AG08395 (cell line): ENCODE data around the gene HOXC6.

ENCODE experiments used
- DNase-seq: peaks from one replicate; pipeline ENCODE4 v3.0.0; 2012; ENCODE audit warnings: mixed read lengths, low spot score

HOXC6 gene

DNA sequence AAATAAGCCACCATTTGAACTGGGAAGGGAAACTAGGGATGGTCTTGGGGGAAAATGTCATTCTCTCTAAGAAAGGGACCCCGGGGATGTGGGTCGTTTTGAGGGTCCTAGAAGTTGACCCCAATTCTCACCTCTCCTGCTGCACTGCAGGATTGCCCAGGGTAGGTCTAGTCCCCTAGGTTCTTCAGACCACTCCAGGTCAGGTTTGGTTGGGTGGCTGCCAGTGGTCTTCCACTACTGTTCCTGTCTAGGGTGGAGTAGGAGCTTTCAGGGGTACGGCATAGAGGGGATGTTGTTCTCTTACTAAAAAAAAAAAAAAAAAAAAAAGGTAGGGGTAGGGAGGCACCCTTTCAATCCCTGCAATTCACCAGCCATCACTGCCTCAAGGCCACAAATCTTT, 12.2 kb upstream of the HOXC6 start:
- no peak for DNase-seq

DNA sequence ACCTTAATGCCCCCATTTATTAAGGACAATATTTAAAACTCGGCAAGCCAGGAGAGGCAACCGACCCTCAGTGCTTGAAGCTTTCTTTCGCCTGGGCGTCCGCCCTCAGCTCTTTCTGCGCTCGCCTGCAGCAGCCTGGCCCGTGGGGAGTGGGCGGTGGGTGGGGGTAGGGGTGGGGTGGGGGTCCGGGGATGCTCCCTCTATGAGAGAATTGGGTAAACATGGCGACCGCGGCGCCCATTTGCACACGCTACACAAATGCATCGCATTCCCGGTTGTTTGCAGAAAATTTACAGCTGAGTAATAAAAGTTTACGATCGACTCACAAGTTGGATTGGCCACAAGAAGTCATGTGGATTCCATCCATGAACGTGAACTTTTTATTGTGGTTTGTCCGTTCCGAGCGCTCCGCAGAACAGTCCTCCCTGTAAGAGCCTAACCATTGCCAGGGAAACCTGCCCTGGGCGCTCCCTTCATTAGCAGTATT, 11.7 kb upstream of the HOXC6 start:
- peak; percentile 73 for DNase-seq

DNA sequence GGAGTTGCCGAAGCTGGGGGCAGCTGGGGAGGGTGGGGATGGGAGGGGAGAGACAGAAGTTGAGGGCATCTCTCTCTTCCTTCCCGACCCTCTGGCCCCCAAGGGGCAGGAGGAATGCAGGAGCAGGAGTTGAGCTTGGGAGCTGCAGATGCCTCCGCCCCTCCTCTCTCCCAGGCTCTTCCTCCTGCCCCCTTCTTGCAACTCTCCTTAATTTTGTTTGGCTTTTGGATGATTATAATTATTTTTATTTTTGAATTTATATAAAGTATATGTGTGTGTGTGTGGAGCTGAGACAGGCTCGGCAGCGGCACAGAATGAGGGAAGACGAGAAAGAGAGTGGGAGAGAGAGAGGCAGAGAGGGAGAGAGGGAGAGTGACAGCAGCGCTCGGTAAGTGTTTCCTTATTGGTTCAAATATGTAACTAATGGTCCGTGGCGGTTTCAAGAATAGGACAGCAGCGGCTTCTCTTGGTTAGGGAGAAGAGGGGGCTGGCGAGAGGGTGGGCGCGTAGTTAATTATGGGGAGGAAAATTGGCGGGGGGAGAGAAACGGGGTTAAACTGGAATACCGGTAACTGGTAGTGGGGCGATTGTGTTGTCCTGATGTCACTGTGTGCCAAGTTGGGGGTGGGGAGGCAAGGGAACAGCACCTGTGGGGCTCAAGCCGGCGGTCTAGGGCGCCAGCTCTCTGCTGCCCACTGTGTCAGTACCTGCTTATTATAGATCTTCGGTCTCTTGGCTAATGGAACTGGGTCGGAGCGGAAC, 11.0 kb upstream of the HOXC6 start:
- no peak for DNase-seq

DNA sequence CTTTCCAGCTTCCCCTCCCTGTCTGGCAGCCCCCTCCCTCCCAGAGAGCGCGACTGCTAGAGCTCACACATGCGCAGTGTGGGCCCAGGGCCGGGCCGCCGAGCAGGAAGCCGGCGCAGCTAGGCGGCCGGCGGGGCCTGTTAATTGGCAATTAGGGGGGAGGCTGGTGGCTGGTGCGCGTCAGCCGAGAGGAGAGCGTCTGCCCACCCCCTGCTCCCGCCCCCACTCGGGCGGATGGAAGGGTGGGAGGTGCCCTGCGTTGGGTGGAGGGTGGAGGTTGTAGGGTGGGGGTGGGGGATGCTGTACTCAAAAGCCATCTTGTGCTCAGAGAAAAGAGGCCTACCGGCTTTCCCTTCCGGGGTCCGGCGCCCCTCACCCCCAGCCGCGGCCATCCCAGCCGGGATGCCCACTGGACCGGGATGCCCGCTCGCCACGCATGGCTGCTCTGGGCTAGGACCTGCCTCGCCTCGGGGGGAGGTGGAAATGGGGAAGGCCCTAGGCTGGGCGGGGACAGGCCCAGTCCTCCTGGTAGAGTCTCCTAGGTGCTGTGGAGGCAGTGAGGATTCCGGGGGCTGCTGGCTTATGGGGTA, 10.3 kb upstream of the HOXC6 start:
- peak; percentile 97 for DNase-seq

DNA sequence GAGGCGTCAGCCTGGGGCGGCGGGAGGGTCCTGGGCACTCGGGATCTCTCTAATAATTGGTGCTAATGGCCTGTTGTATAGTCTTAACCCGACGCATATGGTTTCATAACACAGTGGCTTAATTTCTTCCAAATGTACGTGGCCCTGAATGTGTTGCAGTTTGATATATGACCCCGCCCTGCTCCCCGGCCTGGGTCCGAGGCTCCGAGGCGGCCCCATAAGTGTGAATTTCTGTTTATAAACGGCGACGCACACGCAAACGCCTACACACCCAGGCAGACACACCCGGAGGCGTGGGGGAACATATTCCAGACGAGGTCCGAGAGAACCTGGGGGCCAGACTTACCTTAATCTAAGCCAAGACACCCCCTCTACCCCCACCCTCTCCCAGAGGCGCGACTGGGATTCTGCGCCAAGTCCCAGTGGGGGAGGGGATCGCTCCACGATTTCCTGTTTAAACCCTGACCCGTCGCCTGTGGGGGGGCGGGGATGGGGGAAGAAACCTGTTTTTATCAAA, 9.7 kb upstream of the HOXC6 start:
- DNase-seq: peak; percentile 54

DNA sequence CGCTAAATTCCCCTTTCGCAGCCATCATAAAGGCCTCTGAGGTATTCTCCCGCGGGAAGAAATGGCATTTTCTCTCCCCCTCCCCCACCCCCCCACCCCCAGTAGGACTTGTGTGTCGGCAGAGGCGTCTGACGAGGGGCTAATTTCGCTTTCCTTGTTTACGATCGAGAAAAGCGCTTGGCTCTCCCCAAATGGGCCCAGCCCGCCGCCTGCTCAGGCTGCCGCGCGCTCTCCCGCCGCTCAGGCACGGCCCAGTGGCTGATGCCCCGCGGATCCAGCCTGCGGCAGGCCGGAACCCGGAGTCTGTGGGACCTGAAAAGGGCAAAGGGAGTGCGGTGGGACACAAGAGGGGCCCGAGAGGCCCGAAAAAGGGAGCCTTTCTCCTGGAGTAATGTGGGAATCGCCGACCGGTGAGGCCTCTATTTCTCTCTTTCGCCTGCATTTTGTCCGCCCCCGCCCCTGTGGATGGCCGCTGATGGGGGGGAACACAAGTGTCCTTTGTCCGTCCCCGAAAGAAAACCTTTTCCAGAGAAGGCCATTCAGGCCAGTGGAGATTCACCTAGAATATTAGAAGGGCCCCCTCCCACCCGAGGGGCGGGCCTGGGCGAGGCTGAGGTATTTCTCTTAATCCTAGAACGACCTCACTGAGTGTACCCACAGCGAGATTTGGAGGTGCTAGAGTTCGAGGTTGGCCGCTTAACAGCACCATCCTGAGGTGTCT, 9.0 kb upstream of the HOXC6 start:
- no peak for DNase-seq

DNA sequence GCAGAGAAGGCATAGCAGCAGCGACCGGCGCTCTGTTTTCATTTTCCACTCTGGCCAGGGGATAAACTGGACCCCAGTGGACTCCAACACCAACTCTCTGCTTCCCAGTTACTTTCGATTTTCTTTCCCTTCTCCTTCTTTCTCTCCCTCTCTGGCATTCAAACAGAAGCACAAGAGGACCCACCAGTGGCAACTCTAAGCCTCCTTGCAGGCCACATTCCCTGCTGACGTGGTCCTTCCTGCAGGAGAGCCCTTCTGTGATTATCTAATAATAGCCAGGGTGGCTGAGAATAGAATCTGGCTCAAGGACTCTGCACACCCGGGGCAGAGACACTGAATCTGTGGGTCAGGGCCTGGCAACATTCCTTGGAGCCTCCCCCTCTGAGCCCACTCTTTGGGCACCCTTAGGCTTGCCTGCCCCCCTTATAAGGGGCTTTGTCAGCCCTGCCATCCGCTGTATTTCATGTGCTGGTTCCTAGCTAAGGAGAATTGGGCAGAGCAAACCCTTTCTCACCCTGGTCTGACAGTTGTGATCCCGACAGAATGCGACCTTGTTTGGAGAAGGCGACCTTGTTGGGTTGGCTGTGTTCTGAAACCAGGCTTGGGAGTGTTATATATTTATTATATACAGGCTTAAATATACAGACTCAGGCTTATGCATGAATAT, 8.2 kb upstream of the HOXC6 start:
- DNase-seq: no peak

DNA sequence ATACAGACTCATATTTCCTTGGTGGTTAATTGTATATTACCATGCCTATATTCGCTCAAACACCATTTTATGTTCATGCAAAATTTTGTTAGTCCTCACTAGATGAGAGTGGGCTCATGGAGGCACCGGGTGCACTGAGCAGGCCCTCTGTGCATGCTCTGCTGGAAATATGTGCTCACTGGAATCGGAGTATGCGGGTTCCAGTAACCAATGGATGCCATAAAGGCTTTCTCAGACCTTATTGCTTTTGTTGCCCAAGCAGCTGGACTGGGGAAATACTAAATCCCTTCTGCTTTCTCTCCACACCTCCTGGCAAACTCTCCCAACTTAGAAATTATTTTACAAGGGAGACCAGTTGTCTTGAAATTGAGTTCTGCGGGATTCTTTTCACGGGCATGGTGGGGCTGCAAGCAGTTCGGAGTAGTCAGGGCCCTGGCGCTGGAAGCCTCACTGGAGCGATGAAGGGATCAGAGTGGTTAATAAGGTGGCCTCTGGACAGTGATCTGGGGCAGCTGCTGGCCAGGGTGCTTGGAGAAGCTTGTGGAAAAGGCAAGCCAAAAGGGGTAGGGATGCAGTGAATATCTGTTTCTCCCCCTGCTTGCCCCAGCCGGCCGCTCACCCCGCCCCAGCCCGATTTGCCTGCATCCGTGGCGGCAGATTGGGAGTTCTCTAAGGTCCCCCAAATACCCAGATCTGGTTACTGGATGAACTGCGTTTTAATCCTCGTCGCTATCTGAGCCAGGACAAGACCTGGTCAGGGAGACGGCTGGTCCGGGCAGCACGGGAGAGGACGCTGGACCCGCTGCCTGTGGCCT, 7.4 kb upstream of the HOXC6 start:
- DNase-seq: no peak

DNA sequence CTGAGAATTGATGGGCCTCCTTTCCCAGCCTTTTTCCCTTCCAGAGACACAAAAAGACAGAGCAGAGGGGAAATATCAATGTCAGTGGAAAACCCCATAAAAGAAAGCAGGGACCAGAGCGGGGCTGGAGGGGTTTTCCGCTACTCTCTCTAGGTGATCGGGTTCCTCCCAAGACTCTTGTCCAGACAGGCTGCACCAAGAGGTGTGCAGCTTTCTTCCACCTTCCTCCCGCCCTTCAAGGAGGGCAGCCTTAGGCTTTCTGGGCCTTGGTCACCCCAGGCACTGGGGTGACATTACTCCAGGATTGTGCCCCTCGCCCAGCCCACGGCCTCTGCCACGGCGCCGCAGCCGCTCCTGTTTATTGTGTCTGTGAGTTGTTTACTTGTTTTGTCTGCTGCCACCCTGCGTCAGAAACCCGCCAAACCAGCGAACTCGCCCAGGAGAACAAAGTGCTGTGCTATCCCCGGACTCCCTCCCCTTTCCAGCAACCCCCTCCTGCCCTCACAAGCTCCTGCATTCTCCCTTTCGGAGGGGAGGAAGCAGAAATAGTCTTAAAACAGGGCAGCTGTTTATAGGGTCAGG, 6.7 kb upstream of the HOXC6 start:
- no peak for DNase-seq

DNA sequence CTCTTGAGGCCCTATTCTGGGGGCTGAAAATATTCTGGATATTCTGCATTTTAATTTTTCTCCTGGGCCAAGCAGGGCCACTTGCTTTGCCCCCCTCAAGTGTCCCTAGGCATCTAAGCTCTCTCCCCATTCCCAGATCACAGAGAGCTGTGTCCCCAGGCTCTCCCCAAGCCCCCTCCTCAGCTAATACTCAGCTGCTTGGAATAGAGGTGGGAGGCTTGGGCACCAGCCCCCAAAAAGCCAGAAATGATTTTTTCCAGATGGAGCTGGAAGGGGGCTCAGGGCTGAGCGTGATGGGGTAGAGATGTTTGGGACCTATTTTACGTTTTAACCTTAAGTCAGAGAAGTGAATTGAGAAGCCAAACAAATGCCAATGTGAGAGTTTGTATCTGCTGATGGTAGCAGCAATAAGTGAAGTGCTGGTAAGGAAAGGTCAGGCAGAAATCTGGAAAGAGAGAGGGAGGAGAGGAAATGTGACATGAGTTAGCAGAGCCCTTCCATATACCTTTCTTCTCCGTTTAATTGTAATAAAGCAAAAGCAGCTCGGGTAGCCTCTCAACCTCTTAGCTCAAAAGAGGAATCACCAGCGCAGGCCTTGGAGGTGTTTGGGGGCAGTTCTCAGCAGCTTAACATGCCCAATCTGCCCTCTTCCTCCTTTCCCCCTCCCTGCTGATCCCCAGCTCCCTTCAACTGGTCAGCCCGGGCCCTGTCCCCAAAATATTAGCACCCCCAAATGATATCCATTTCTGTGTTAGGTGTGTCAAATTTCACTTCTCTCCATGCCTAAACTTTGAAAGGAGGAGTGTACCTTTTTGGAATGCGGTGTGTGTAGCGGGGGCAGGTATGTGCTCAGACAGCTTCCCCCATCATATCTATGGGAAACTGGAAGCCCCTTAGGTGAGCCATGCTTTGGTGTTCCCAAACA, 5.0 kb upstream of the HOXC6 start:
- DNase-seq: no peak

DNA sequence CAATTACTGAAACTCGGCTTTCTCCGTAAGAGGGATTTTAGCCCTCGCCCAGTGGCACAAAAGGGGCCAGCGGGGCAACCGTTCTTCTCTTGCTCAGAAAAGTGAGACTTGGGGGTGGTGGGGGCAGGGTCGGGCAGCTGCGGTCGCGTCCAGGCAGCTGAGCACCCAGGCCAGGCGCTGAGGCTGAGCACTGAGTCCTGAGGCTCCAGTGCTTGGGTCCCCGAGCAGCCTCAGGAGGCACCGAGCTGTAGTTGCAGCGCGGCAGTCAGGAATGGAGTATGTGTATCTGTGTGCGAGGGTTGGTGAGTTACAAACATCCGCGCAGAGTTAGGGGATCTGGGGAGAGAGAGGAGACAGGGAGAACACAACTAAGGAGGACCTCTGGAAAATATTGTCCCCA, 4.1 kb upstream of the HOXC6 start:
- DNase-seq: no peak

DNA sequence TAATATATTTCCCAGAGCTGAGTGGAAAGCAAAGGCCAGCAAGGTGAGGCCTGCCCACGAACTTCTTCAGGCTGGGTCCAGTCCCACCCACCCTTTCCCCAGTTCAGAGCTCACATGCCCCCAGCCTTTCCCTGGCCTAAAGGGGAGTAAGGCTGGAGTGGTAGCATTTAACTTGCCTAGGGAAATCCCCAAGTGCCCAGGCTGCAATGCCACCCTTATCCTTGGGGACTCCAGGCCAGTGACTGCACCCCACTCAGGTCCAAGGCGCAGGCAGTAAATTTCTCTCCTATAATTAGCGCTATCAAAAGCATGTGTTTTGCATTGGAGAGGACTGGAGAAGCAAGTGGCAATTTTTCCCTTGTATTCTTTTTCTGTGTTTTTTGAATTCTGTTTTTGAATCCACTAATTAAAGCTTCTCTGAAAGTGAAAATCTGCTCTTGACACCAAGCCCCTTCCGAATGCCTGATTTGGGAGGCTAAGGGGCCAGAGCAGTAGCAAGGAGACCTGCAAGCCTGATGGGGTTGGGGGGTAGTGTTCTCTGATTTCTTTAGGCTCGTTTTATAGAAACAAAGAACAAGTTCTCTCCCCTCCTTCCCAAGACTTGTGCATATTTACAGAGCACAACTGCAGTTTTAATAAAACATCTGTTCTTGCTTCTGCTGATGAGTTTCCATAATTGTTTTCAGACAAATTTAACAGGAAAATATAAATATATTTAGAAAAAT, 3.5 kb upstream of the HOXC6 start:
- no peak for DNase-seq

DNA sequence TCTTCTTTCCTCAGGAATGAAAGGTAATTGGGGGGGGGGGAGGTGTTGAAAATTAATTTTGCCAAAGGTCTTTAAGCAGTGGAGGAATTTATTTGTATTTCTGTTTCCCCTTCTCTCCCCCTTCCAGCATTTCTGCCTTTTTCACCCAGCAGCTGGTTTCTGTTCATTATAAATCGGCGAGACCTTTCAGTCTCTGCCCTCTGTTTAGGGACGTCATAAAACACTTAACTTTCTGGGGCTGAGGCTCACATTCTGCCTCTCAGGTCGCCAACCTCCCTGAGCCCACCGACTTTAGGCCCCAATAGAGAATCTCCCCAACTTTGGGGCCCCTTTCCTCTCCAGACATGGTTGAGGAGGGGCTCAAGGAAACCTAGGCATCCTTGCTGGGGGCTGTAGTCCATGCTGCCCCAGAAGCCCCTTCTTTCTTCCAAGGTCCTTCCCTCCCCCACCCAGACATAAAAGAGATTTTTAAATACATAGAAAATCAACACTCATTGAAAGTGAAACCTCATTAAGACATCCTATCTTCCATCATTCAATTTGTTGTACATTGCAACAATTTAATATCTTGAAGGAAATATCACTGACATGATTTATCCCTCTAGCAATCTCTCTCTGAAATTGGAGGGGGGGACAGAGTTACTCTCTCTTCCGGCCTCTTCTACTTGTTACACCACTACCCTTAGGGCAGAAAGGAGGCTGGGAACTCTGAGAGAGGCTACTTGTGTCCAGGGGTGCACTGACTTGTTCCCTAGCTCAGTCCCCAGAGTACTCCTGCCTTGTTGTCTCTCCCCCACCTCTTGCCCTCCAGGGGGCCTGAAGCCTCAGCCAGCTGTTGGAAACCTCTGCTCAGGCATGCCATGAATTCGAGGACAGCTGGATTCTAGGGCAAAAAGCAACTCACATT, 2.5 kb upstream of the HOXC6 start:
- no peak for DNase-seq

DNA sequence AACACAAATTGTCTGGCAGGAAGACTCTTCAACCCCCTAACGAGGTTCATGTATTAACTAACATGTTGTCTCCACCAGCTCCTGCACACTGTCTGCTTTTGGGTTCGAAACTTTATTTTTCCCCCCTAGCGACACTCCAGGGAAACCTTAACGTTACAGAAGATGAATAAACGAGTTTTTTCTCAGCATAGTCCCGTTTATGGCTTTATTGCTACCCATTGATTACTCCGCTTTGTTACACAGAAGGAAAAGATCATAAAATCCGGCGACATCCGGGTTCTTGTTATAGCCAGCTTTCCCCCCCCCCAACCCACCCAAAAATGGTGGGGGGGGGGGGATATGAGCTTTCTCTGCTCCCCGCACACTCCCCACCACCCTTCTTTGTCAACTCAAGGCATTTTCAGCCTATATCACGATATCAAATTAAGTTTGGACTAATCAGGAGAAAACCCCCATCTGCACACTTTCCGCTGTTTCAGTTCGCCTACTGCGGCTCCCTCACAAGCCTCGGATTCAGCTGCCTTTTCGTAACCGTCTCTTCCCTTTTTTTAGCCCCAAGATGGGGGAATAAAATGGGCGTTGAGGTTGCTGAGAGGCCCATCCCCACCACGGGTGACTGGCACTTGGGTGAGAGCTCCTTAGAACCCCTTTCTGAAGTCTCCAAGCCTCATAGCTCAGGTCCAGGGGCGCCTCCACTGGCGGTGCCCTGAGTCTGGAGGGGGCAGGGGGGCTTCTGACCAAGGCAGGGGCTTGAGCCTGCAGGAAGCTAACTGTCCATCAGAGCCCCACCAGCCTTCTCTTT, 1.4 kb upstream of the HOXC6 start:
- no peak for DNase-seq

DNA sequence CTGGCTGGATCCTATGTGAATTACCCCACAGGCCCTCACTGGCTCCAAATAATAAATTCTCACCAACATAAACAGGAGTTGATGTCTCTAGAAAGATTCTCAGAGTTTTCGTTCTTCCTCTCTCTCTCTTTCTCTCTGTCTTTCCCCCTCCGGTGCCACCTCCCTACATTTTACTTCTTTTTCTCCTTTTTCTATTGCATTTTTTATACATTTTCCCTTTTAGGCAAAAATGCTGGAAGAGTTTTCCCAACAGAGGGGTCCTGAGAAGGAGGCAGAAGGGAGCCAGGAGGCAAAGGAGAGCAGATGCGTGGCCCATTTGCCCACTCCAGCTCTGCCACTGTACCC, 826 bp upstream of the HOXC6 start:
- DNase-seq: no peak

DNA sequence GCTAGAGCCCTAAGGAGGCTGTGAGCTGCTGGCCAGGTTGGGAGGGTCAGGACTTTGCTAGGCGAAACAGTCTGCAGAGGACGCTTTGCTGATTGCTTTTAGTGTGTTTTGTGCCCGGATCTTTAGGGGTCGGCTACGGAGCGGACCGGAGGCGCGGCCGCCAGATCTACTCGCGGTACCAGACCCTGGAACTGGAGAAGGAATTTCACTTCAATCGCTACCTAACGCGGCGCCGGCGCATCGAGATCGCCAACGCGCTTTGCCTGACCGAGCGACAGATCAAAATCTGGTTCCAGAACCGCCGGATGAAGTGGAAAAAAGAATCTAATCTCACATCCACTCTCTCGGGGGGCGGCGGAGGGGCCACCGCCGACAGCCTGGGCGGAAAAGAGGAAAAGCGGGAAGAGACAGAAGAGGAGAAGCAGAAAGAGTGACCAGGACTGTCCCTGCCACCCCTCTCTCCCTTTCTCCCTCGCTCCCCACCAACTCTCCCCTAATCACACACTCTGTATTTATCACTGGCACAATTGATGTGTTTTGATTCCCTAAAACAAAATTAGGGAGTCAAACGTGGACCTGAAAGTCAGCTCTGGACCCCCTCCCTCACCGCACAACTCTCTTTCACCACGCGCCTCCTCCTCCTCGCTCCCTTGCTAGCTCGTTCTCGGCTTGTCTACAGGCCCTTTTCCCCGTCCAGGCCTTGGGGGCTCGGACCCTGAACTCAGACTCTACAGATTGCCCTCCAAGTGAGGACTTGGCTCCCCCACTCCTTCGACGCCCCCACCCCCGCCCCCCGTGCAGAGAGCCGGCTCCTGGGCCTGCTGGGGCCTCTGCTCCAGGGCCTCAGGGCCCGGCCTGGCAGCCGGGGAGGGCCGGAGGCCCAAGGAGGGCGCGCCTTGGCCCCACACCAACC, 1.5 kb downstream of the HOXC6 start:
- peak; percentile 32 for DNase-seq

DNA sequence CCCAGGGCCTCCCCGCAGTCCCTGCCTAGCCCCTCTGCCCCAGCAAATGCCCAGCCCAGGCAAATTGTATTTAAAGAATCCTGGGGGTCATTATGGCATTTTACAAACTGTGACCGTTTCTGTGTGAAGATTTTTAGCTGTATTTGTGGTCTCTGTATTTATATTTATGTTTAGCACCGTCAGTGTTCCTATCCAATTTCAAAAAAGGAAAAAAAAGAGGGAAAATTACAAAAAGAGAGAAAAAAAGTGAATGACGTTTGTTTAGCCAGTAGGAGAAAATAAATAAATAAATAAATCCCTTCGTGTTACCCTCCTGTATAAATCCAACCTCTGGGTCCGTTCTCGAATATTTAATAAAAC, 2.2 kb downstream of the HOXC6 start:
- no peak for DNase-seq
